ACC112 (cell line): Measurements from ENCODE around the gene RTN4RL1.

Experiments used
- H2AFZ ChIP-seq: fragments of 200-600 bp; sonication (generic); one replicate; pipeline ENCODE4 v1.6.0; 2017; ENCODE audit warnings: antibody characterized with exemption, low read length; ENCODE audit not compliant: unreplicated experiment
- H3K27ac ChIP-seq: fragments of 200-600 bp; sonication (generic); 2 replicates; pipeline ENCODE4 v1.5.1; 2014; ENCODE audit warnings: low read depth, mild to moderate bottlenecking, antibody characterized with exemption, low read length, moderate library complexity
- H3K27me3 ChIP-seq: fragments of 200-600 bp; sonication (generic); 2 replicates; pipeline ENCODE4 v1.6.1; 2014; ENCODE audit warnings: mild to moderate bottlenecking, antibody characterized with exemption, low read length, moderate library complexity, mixed read lengths; ENCODE audit not compliant: insufficient read depth
- H3K36me3 ChIP-seq: fragments of 200-600 bp; sonication (generic); 2 replicates; pipeline ENCODE4 v1.6.1; 2016; ENCODE audit warnings: mild to moderate bottlenecking, antibody characterized with exemption, low read length, moderate library complexity, mixed read lengths; ENCODE audit not compliant: insufficient read depth
- H3K4me1 ChIP-seq: fragments of 200-600 bp; sonication (generic); one replicate; pipeline ENCODE4 v1.6.1; 2016; ENCODE audit warnings: low read length, mixed read lengths; ENCODE audit not compliant: insufficient read depth, unreplicated experiment, control insufficient read depth
- H3K4me3 ChIP-seq: fragments of 200-600 bp; sonication (generic); 2 replicates; pipeline ENCODE4 v1.5.1; 2014; ENCODE audit warnings: mild to moderate bottlenecking, low read depth, low read length
- H3K79me2 ChIP-seq: fragments of 200-600 bp; sonication (generic); one replicate; pipeline ENCODE4 v1.6.0; 2016; ENCODE audit warnings: low read length; ENCODE audit not compliant: control insufficient read depth, unreplicated experiment, insufficient read depth

The RTN4RL1 gene

GRCh38 chr17:2034157-2034556 is 9.0 kb upstream of the RTN4RL1 start:
- H3K4me1 ChIP-seq: peaks cover 32% of the 10 kb centered on the region
- H3K4me3 ChIP-seq: no peak overlapping the region
- H2AFZ ChIP-seq: no peak overlapping the region
- H3K36me3 ChIP-seq: no peaks in the 10 kb centered on the region
- H3K27me3 ChIP-seq: no peaks in the 10 kb centered on the region
- H3K79me2 ChIP-seq: peaks cover 10% of the 10 kb centered on the region
- H3K27ac ChIP-seq: no peak overlapping the region

- H3K27ac ChIP-seq: no peak overlapping the region
- peaks cover 10% of the 10 kb centered on the region for H3K79me2 ChIP-seq
- no peak overlapping the region for H2AFZ ChIP-seq
- H3K36me3 ChIP-seq: no peaks in the 10 kb centered on the region
- no peak overlapping the region for H3K4me3 ChIP-seq
- peaks cover 40% of the 10 kb centered on the region for H3K4me1 ChIP-seq
- no peaks in the 10 kb centered on the region for H3K27me3 ChIP-seq
These were observed 8.0 kb upstream of the RTN4RL1 start for GRCh38 chr17:2033153-2033552.

- H3K79me2 ChIP-seq: peaks cover 10% of the 10 kb centered on the region
- H3K4me3 ChIP-seq: peak overlapping the region; percentile 97
- peak overlapping the region; percentile 3; the same call in 1 of the 2 replicates for H3K27ac ChIP-seq
- H3K36me3 ChIP-seq: no peaks in the 10 kb centered on the region
- H3K27me3 ChIP-seq: peaks cover 5% of the 10 kb centered on the region
- no peak overlapping the region for H2AFZ ChIP-seq
- H3K4me1 ChIP-seq: peaks cover 39% of the 10 kb centered on the region
These were observed 5.6 kb upstream of the RTN4RL1 start for GRCh38 chr17:2030779-2031163.

- H3K4me3 ChIP-seq: peak within 1 kb of the TSS; percentile 97
These were observed 5.0 kb upstream of the RTN4RL1 start, which contains the start of gene DPH1 for GRCh38 chr17:2029911-2030778. Gene DPH1 (plus strand): TSS chr17:2030153. CDS start chr17:2030170, 17 bp downstream.

GRCh38 chr17:2028737-2029136 is 3.6 kb upstream of the RTN4RL1 start:
- H3K4me3 ChIP-seq: no peak overlapping the region
- no peak overlapping the region for H3K27ac ChIP-seq
- H2AFZ ChIP-seq: no peak overlapping the region
- H3K4me1 ChIP-seq: peaks cover 27% of the 10 kb centered on the region
- no peaks in the 10 kb centered on the region for H3K36me3 ChIP-seq
- peaks cover 26% of the 10 kb centered on the region for H3K27me3 ChIP-seq
- peaks cover 10% of the 10 kb centered on the region for H3K79me2 ChIP-seq

More at GRCh38 chr17:2029911-2030778, 5.0 kb upstream of the RTN4RL1 start, which contains the start of gene DPH1:
- Histone ChIP-seq H3K79me2 (peaks cover 10% of the 10 kb centered on the region), H3K27ac (peak within 1 kb of the TSS; percentile 65), H3K27me3 (peaks cover 11% of the 10 kb centered on the region), H3K4me1 (peaks cover 33% of the 10 kb centered on the region), H3K36me3 (no peaks in the 10 kb centered on the region), H2AFZ (peak within 1 kb of the TSS; percentile 96)

GRCh38 chr17:2028234-2028614 is 3.1 kb upstream of the RTN4RL1 start:
- no peaks in the 10 kb centered on the region for H3K36me3 ChIP-seq
- no peak overlapping the region for H2AFZ ChIP-seq
- H3K79me2 ChIP-seq: peaks cover 10% of the 10 kb centered on the region
- peaks cover 30% of the 10 kb centered on the region for H3K27me3 ChIP-seq
- no peak overlapping the region for H3K27ac ChIP-seq
- peaks cover 22% of the 10 kb centered on the region for H3K4me1 ChIP-seq
- no peak overlapping the region for H3K4me3 ChIP-seq

GRCh38 chr17:2027528-2028233 is 2.5 kb upstream of the RTN4RL1 start:
- Histone ChIP-seq H3K4me3 (no peak overlapping the region), H3K4me1 (peaks cover 19% of the 10 kb centered on the region), H3K79me2 (peaks cover 10% of the 10 kb centered on the region), H3K27ac (no peak overlapping the region), H3K36me3 (no peaks in the 10 kb centered on the region), H3K27me3 (peaks cover 36% of the 10 kb centered on the region), H2AFZ (no peak overlapping the region)

- Histone ChIP-seq H3K36me3 (no peaks in the 10 kb centered on the region), H3K4me3 (peak overlapping the region; percentile 60), H3K27me3 (peaks cover 47% of the 10 kb centered on the region), H3K27ac (no peak overlapping the region), H3K4me1 (peaks cover 12% of the 10 kb centered on the region), H2AFZ (no peak overlapping the region), H3K79me2 (no peaks in the 10 kb centered on the region)
These were observed 632 bp upstream of the RTN4RL1 start for GRCh38 chr17:2025622-2026309.

- H3K4me3 ChIP-seq: peak overlapping the region; percentile 60
- H3K27me3 ChIP-seq: peaks cover 56% of the 10 kb centered on the region
- H3K79me2 ChIP-seq: no peaks in the 10 kb centered on the region
- no peak overlapping the region for H2AFZ ChIP-seq
- no peaks in the 10 kb centered on the region for H3K36me3 ChIP-seq
- H3K27ac ChIP-seq: no peak overlapping the region
- H3K4me1 ChIP-seq: peaks cover 12% of the 10 kb centered on the region
These were observed 438 bp downstream of the RTN4RL1 start for GRCh38 chr17:2024572-2025219.
